Gastrocnemius medialis (tissue), 4 donors: ENCODE data around the gene GANC. TPM values are rescaled to one million over a fixed set of nuclear protein-coding genes. Genes with fewer than 3 reads are reported as not detected.

ENCODE experiments used
- ATAC-seq, 2 donors: fragments of 150-250 bp; one replicate each; pipeline ENCODE4 v1.9.1; 2016
- DNase-seq, 2 donors: peaks; one replicate each; pipeline ENCODE4 v3.0.0-alpha.2; 2019
- H3K27ac ChIP-seq, 4 donors: fragments of 200-600 bp; sonication (generic); 1 replicate in 1 of 4; 2 replicates in 3 of 4; pipeline ENCODE4 v1.5.1; 2016 to 2018; ENCODE audit warnings: mild to moderate bottlenecking in 2 of 4, moderate library complexity in 1 of 4
- H3K27me3 ChIP-seq, 3 donors: fragments of 200-600 bp; sonication (generic) in 2 of 3; 1 replicate in 1 of 3; 2 replicates in 2 of 3; pipeline versions ENCODE4 v1.5.1 to v1.6.0; 2016 to 2019; ENCODE audit warnings: mild to moderate bottlenecking in 1 of 3, moderate library complexity in 1 of 3
- H3K36me3 ChIP-seq, 2 donors: fragments of 200-600 bp; sonication (generic) in 1 of 2; one replicate each; pipeline ENCODE4 v1.5.1; 2017 to 2018
- H3K4me1 ChIP-seq, 2 donors: fragments of 200-600 bp; sonication (generic) in 1 of 2; one replicate each; pipeline ENCODE4 v1.5.1; 2016 to 2017; ENCODE audit warnings: mild to moderate bottlenecking in 2 of 2
- H3K4me3 ChIP-seq, 4 donors: fragments of 200-600 bp; sonication (generic) in 3 of 4; 1 replicate in 1 of 4; 2 replicates in 3 of 4; pipeline ENCODE4 v1.5.1; 2016 to 2019; ENCODE audit warnings: mild to moderate bottlenecking in 2 of 4
- H3K9me3 ChIP-seq, 3 donors: fragments of 200-600 bp; sonication (generic) in 2 of 3; 1 replicate in 1 of 3; 2 replicates in 2 of 3; pipeline ENCODE4 v1.5.1; 2016 to 2019
- POLR2A ChIP-seq, 2 donors: fragments of 450-650 bp; IDR thresholded peaks; one replicate each; pipeline ENCODE4 v1.6.1; 2017; ENCODE audit warnings: antibody characterized with exemption in 2 of 2, mild to moderate bottlenecking in 2 of 2, moderate library complexity in 2 of 2
- in situ Hi-C, 4 donors: fragments of 200-750 bp; cut with MboI; loops; one replicate each; pipeline versions ENCODE4 v1.15.0 to v1.8.0; 2017; ENCODE audit warnings: low sequenced_read_pairs in 4 of 4
- intact Hi-C: fragments of 100-400 bp; cut with DNase I; formaldehyde crosslinking; loops from one replicate; pipeline ENCODE4 v1.15.1; 2023; ENCODE audit warnings: low total_unique reads
- total RNA-seq, 4 donors: library from RNA; depleted of rRNA; stranded (reverse); fragments of >200 nt; gene quantifications; one replicate each; pipeline versions ENCODE4 v1.1.0 to v1.2.3, GENCODE V29; 2016
- TF ChIP-seq, protein P1 (sequence below), 5 experiments: fragments of 450-650 bp in 3 of 5; fragments of 200-600 bp in 2 of 5; sonication (generic) in 2 of 5; IDR thresholded peaks in 4 of 5; conservative IDR thresholded peaks in 1 of 5; 1 replicate in 4 of 5; 2 replicates in 1 of 5; pipeline ENCODE4 v1.5.1; 2016 to 2019; ENCODE audit warnings: antibody characterized with exemption in 5 of 5, mild to moderate bottlenecking in 3 of 5, moderate library complexity in 3 of 5

The GANC gene
- total RNA-seq, 4 donors from 2014 or later, result 5.9 to 26.3 (median 11.9) TPM

DNA sequence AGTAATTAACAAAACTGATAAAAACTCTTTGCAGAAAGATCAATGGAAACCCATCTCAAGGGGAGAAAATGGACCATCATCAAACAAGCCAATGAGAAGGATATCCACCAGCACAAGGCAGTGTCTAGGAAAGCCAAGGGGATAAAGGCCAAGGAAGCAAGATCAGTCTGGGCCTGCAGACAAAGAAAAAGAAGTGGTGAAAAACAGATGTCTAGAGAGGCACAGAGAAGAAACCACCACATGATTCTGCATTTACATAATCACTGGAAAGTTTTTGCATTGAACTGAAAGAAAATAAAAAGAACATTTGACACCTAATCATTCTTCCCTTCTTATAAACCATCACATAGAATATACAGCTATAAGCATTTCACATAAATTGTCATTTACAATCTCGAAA, 41.9 kb upstream of the GANC start:
- TF ChIP-seq, protein P1, sequence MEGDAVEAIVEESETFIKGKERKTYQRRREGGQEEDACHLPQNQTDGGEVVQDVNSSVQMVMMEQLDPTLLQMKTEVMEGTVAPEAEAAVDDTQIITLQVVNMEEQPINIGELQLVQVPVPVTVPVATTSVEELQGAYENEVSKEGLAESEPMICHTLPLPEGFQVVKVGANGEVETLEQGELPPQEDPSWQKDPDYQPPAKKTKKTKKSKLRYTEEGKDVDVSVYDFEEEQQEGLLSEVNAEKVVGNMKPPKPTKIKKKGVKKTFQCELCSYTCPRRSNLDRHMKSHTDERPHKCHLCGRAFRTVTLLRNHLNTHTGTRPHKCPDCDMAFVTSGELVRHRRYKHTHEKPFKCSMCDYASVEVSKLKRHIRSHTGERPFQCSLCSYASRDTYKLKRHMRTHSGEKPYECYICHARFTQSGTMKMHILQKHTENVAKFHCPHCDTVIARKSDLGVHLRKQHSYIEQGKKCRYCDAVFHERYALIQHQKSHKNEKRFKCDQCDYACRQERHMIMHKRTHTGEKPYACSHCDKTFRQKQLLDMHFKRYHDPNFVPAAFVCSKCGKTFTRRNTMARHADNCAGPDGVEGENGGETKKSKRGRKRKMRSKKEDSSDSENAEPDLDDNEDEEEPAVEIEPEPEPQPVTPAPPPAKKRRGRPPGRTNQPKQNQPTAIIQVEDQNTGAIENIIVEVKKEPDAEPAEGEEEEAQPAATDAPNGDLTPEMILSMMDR (IDR thresholded peaks at IDR 0.05 in 4 of 5, conservative IDR thresholded peaks at IDR 0.05 in 1 of 5), result no peak
- TF ChIP-seq POLR2A (IDR thresholded peaks at IDR 0.05), result no peak
- no peak overlapping the region for H3K27ac ChIP-seq
- peaks cover 0 to 86% of the 10 kb centered on the region in 2 donors for H3K36me3 ChIP-seq
- H3K4me1 ChIP-seq, result no peaks in the 10 kb centered on the region
- no peak for DNase-seq
- intact Hi-C loops, result no loop called here
- in situ Hi-C loops, result no loop called here
- H3K4me3 ChIP-seq, result no peak overlapping the region
- H3K9me3 ChIP-seq, result no peaks in the 10 kb centered on the region
- ATAC-seq, result no peak
- H3K27me3 ChIP-seq, result no peaks in the 10 kb centered on the region

DNA sequence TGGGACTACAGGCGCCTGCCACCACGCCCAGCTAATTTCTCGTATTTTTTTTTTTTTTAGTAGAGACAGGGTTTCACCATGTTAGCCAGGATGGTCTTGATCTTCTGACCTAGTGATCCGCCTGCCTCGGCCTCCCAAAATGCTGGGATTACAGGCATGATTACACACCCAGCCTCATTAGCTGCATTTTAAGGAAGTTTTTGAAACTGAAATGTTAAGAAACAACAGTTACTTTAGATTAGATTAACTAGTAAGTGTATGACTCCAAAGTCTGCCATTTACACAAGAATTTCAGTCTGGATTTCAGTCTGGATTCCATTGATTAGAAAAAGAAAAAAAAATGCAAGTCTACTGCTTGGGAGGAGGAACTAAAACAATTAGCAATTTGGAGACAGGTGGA, 40.4 kb upstream of the GANC start:
- ATAC-seq, result no peak
- H3K27ac ChIP-seq, result no peak overlapping the region
- no peaks in the 10 kb centered on the region for H3K9me3 ChIP-seq
- no peak for DNase-seq
- H3K4me3 ChIP-seq, result no peak overlapping the region
- H3K4me1 ChIP-seq, result no peaks in the 10 kb centered on the region
- no peak for TF ChIP-seq POLR2A (IDR thresholded peaks at IDR 0.05)
- TF ChIP-seq, protein P1 (IDR thresholded peaks at IDR 0.05 in 4 of 5, conservative IDR thresholded peaks at IDR 0.05 in 1 of 5), result no peak
- intact Hi-C loops, result no loop called here
- in situ Hi-C loops, result no loop called here
- H3K36me3 ChIP-seq, result peaks cover 0 to 86% of the 10 kb centered on the region in 2 donors
- H3K27me3 ChIP-seq, result no peaks in the 10 kb centered on the region

DNA sequence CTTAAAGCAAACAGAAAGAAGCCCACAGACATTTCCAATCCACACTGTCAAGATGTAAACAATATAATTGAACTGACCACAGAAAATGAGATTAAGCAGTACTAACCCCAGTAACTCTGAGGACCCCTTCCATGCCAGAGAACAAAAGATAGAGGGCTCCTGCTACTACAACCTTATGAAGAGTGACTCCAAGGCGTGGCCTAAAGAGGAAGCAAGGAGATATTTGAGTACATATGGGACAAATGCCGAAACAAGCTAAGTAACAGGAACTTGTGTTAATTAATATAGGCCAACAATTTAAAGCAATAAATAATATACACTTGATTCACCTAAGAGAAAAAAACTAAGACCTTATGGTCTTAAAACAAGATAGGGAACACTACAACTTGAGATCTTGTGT, 39.9 kb upstream of the GANC start:
- in situ Hi-C loops, result no loop called here
- intact Hi-C loops, result no loop called here

DNA sequence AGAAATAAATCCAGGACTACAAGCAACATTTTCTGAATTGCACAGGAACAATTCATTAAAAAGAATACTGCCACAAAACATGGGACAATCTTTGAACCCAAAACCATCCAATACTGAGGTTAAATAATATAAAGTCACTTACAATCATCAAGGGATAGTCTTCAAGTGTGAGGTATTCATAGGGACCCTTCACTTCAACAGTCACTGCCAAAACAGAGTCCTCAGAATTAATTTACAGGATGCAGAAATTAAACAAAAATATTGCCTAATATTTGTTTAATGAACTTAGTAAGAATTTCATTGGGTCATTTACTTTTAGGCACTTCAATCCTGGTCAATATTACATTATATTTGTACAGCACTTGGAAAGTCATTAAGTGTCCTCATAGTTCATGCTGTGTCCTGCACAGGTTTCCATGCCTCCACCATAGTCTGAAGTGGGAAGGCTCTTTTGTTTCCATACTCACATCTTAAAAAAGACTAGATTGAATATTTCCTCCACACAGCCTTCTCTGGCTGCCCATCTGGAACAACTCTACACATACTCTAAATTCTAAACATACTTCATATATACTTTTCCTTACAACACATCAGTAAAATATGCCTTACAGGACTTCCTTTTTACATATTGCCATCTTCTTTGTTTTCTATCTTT, 33.3 kb upstream of the GANC start:
- no peaks in the 10 kb centered on the region for H3K9me3 ChIP-seq
- H3K4me3 ChIP-seq, result no peak overlapping the region
- peaks cover 0 to 54% of the 10 kb centered on the region in 2 donors for H3K36me3 ChIP-seq
- ATAC-seq, result no peak
- TF ChIP-seq POLR2A (IDR thresholded peaks at IDR 0.05), result no peak
- TF ChIP-seq, protein P1 (IDR thresholded peaks at IDR 0.05 in 4 of 5, conservative IDR thresholded peaks at IDR 0.05 in 1 of 5), result no peak
- in situ Hi-C loops (no loop called here), intact Hi-C loops (no loop called here)
- DNase-seq, result no peak
- H3K4me1 ChIP-seq, result no peaks in the 10 kb centered on the region
- no peaks in the 10 kb centered on the region for H3K27me3 ChIP-seq
- no peak overlapping the region for H3K27ac ChIP-seq

More for the DNA sequence above, 39.9 kb upstream of the GANC start:
- H3K36me3 ChIP-seq, result peaks cover 0 to 84% of the 10 kb centered on the region in 2 donors
- no peak overlapping the region for H3K4me3 ChIP-seq
- TF ChIP-seq POLR2A (IDR thresholded peaks at IDR 0.05), result no peak
- TF ChIP-seq, protein P1 (IDR thresholded peaks at IDR 0.05 in 4 of 5, conservative IDR thresholded peaks at IDR 0.05 in 1 of 5), result no peak
- no peaks in the 10 kb centered on the region for H3K9me3 ChIP-seq
- no peaks in the 10 kb centered on the region for H3K27me3 ChIP-seq
- ATAC-seq (no peak), DNase-seq (no peak)
- H3K27ac ChIP-seq, result no peak overlapping the region
- H3K4me1 ChIP-seq, result no peaks in the 10 kb centered on the region

DNA sequence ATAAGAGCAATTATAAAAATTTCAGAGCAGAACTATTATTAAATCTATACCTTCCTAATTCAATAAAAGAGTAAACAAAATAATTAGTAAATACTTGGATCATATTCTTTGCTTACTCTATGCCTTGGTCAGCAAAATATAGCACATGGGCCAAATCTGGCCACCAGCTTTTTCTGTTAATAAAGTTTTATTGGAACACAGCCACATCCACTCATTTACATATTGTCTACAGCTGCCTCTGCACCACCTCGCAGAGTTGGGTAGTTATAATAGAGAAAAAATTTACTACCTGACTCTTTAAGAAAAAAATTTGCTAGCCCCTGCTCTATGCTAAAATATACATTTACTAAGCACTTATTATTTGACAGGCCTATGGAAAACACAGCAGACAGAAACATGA, 32.2 kb upstream of the GANC start:
- Histone ChIP-seq H3K27ac (no peak overlapping the region), H3K4me3 (no peak overlapping the region), H3K27me3 (no peaks in the 10 kb centered on the region), H3K4me1 (no peaks in the 10 kb centered on the region), H3K9me3 (no peaks in the 10 kb centered on the region), H3K36me3 (peaks cover 0 to 45% of the 10 kb centered on the region in 2 donors)
- ATAC-seq (no peak), DNase-seq (no peak)
- in situ Hi-C loops, result no loop called here
- intact Hi-C loops, result no loop called here
- no peak for TF ChIP-seq POLR2A (IDR thresholded peaks at IDR 0.05)
- TF ChIP-seq, protein P1 (IDR thresholded peaks at IDR 0.05 in 4 of 5, conservative IDR thresholded peaks at IDR 0.05 in 1 of 5), result no peak
